ENCODE results near the gene PUSL1. TPM values are rescaled to one million over a fixed set of nuclear protein-coding genes. Genes with fewer than 3 reads are reported as not detected.

The PUSL1 gene
- total and polyA plus RNA-seq, 2 of the 13 experiments (the other 11 are each of a cell fraction or from before 2014, with no cell fraction given), result 8.3 to 22.2 TPM

- TF ChIP-seq ATF5 (CRISPR knock-in tag; IDR thresholded peaks at IDR 0.05; ENCODE audit: low read depth) (no peak), CC2D1A (CRISPR knock-in tag; IDR thresholded peaks at IDR 0.05) (no peak), CBFB (CRISPR knock-in tag; IDR thresholded peaks at IDR 0.05) (no peak), MYPOP (CRISPR knock-in tag; IDR thresholded peaks at IDR 0.05) (peak; percentile 66; the same call in 1 of the 2 replicates), POLR2AphosphoS5 (IDR thresholded peaks at IDR 0.05; ENCODE audit: low read depth, low read length) (peak; percentile 73), ZEB1 (IDR thresholded peaks at IDR 0.05; ENCODE audit: insufficient replicate concordance, low read depth) (peak; percentile 76), ZBTB49 (CRISPR knock-in tag; IDR thresholded peaks at IDR 0.05; ENCODE audit: borderline replicate concordance) (no peak), RBFOX2 (IDR thresholded peaks at IDR 0.05; ENCODE audit: low read depth, low read length) (peak; percentile 92), NR2F1 (CRISPR knock-in tag; IDR thresholded peaks at IDR 0.05) (peak; percentile 46 to 48; a peak in 1 of 4 replicates), MTA1 (CRISPR knock-in tag; IDR thresholded peaks at IDR 0.05; ENCODE audit: borderline replicate concordance) (peak; percentile 75; the same call in 1 of the 2 replicates), TAF15 (IDR thresholded peaks at IDR 0.05; ENCODE audit: low read depth, low read length, poor library complexity, severe bottlenecking) (no peak), TRIM24 (CRISPR knock-in tag; IDR thresholded peaks at IDR 0.05) (no peak), BRF2 (CRISPR knock-in tag; IDR thresholded peaks at IDR 0.05) (no peak), GZF1 (CRISPR knock-in tag; IDR thresholded peaks at IDR 0.05) (no peak), ELF4 (CRISPR knock-in tag; IDR thresholded peaks at IDR 0.05; ENCODE audit: borderline replicate concordance) (0 out of 2 replicates have a peak, but pooled peaks have one; percentile 35), MAFF (IDR thresholded peaks at IDR 0.05; ENCODE audit: low read depth, low read length) (no peak), ZNF414 (CRISPR knock-in tag; IDR thresholded peaks at IDR 0.05) (peak; percentile 91)
These were observed 16.3 kb downstream of the PUSL1 start, which contains the start of the genes CPTP and INTS11 (continued) for GRCh38 chr1:1324524-1325287.

Data from HepG2 (cell line).